ENCODE data around the gene EVL. TPM values are rescaled to one million over a fixed set of nuclear protein-coding genes. Genes with fewer than 3 reads are reported as not detected.

The EVL gene
- total RNA-seq, 2 experiments from 2014 or later, result 660 to 678 TPM

DNA sequence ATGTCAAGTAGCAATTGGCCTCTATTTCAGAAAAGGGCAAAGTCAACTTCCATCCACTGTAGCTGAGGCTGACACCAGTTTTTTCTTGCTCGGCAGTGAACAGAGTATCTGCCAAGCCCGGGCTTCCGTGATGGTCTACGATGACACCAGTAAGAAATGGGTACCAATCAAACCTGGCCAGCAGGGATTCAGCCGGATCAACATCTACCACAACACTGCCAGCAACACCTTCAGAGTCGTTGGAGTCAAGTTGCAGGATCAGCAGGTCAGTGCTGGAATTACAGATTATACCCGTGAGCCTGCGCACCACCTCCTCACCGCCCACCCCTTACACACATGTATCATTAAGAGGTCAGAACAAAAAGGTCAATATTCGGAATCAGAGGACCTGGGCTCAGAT is 19.4 kb downstream of the EVL start:
- Histone ChIP-seq H3K27me3 (ENCODE audit: control insufficient read depth in 1 of 2, insufficient read depth in 2 of 2, low read length in 2 of 2) (no peaks in the 10 kb centered on the region), H3K27ac (ENCODE audit: low read depth in 1 of 2, low read length in 2 of 2) (peak overlapping the region; percentile 55 to 96), H3K4me1 (ENCODE audit: insufficient read depth, low read length) (peaks cover 83% of the 10 kb centered on the region), H3K9me3 (ENCODE audit: control insufficient read depth in 1 of 2, insufficient read depth in 1 of 2, low read length in 2 of 2) (no peaks in the 10 kb centered on the region), H3K36me3 (ENCODE audit: insufficient read depth, low read length) (peaks cover 80% of the 10 kb centered on the region), H3K4me3 (ENCODE audit: low read length) (no peak overlapping the region)
- ChIA-PET POLR2A (interaction anchor here (0.9 to 49.3 kb wide), 4 partner anchors 8 to 23 kb away, joined by 4 to 1638 read pairs (median 102); partner anchors contain the start of gene EVL), CTCF (interaction anchor here (31.7 to 34.3 kb wide), 2 partner anchors 8 to 10 kb away, joined by 1090 read pairs; partner anchors contain the start of gene EVL)
- Mint-ChIP-seq H3K9me3 (no peaks in the 10 kb centered on the region), H3K36me3 (ENCODE audit: low read depth) (peaks cover 96% of the 10 kb centered on the region), H3K27me3 (no peaks in the 10 kb centered on the region), H3K4me1 (ENCODE audit: low read depth) (peaks cover 99% of the 10 kb centered on the region), H3K4me3 (peak overlapping the region; percentile 84), H3K27ac (peak overlapping the region; percentile 98)
- intact Hi-C loops (cut with DNase I, micrococcal nuclease), result no loop called here
- no peak for ATAC-seq (ENCODE audit: poor library complexity)
- TF ChIP-seq, protein P1, sequence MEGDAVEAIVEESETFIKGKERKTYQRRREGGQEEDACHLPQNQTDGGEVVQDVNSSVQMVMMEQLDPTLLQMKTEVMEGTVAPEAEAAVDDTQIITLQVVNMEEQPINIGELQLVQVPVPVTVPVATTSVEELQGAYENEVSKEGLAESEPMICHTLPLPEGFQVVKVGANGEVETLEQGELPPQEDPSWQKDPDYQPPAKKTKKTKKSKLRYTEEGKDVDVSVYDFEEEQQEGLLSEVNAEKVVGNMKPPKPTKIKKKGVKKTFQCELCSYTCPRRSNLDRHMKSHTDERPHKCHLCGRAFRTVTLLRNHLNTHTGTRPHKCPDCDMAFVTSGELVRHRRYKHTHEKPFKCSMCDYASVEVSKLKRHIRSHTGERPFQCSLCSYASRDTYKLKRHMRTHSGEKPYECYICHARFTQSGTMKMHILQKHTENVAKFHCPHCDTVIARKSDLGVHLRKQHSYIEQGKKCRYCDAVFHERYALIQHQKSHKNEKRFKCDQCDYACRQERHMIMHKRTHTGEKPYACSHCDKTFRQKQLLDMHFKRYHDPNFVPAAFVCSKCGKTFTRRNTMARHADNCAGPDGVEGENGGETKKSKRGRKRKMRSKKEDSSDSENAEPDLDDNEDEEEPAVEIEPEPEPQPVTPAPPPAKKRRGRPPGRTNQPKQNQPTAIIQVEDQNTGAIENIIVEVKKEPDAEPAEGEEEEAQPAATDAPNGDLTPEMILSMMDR (IDR thresholded peaks at IDR 0.05), result no peak
- DNase-seq, result no peak

DNA sequence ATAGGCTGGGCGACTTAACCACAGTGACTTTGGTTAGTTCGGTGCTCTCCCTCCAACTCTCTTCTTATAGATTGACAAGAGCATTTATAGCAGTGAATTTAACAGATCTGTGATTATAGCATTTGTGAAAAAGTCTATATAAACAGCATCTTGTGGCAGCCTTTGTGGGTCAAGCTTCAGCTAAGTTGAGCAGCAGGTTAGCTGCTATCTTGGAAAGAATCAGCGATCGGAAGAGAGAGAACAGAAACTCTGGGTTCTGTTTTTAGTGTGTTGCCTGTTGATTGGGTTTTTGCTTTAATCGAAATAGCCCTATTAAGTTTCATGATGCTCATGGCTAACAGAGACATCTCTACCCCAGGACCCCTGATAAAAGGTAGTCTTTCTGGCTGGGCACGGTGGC is 20.2 kb downstream of the EVL start:
- TF ChIP-seq, protein P1 (IDR thresholded peaks at IDR 0.05), result no peak
- peaks cover 96% of the 10 kb centered on the region for H3K36me3 Mint-ChIP-seq (ENCODE audit: low read depth)
- ChIA-PET CTCF (interaction anchor here (31.7 to 34.3 kb wide), 2 partner anchors 9 to 10 kb away, joined by 1090 read pairs; partner anchors contain the start of gene EVL), POLR2A (interaction anchor here (8.5 to 49.3 kb wide), 2 partner anchors 22 to 23 kb away, joined by 200 to 1638 read pairs; partner anchors contain the start of gene EVL)
- no peak for DNase-seq
- no peaks in the 10 kb centered on the region for H3K9me3 ChIP-seq (ENCODE audit: control insufficient read depth in 1 of 2, insufficient read depth in 1 of 2, low read length in 2 of 2)
- intact Hi-C loops (cut with DNase I, micrococcal nuclease), result no loop called here
- H3K36me3 ChIP-seq (ENCODE audit: insufficient read depth, low read length), result peaks cover 79% of the 10 kb centered on the region
- H3K27me3 Mint-ChIP-seq, result no peaks in the 10 kb centered on the region
- peak overlapping the region; percentile 98 for H3K27ac Mint-ChIP-seq
- no peaks in the 10 kb centered on the region for H3K27me3 ChIP-seq (ENCODE audit: control insufficient read depth in 1 of 2, insufficient read depth in 2 of 2, low read length in 2 of 2)
- no peaks in the 10 kb centered on the region for H3K9me3 Mint-ChIP-seq
- peak overlapping the region; percentile 84 for H3K4me3 Mint-ChIP-seq
- peaks cover 99% of the 10 kb centered on the region for H3K4me1 Mint-ChIP-seq (ENCODE audit: low read depth)
- peaks cover 77% of the 10 kb centered on the region for H3K4me1 ChIP-seq (ENCODE audit: insufficient read depth, low read length)
- no peak for ATAC-seq (ENCODE audit: poor library complexity)
- no peak overlapping the region for H3K4me3 ChIP-seq (ENCODE audit: low read length)
- peak overlapping the region; percentile 26 to 96 for H3K27ac ChIP-seq (ENCODE audit: low read depth in 1 of 2, low read length in 2 of 2)

DNA sequence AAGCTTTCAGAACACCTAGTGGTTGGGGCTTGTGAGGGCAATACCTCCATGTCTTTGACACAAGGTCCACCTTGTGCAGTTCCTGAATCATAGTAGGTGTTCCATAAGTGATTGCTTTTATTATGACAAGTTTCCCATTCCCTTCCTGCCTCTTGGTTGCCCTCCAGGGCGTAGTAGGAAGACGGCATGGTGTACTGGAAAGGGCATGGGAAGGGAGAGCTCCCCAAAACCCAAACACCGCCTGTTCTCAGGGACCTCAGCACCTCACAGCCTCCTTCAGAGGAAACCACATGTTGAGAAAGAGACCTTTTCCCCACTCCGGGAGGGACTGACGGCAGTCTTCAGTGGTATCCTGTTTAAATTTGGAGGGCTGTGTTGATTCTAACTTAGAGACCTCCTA is 21.1 kb downstream of the EVL start:
- intact Hi-C loops (cut with DNase I, micrococcal nuclease), result no loop called here
- Histone ChIP-seq H3K36me3 (ENCODE audit: insufficient read depth, low read length) (peaks cover 86% of the 10 kb centered on the region), H3K27ac (ENCODE audit: low read depth in 1 of 2, low read length in 2 of 2) (peak overlapping the region; percentile 15 to 96), H3K9me3 (ENCODE audit: control insufficient read depth in 1 of 2, insufficient read depth in 1 of 2, low read length in 2 of 2) (no peaks in the 10 kb centered on the region), H3K4me3 (ENCODE audit: low read length) (no peak overlapping the region), H3K4me1 (ENCODE audit: insufficient read depth, low read length) (peaks cover 79% of the 10 kb centered on the region), H3K27me3 (ENCODE audit: control insufficient read depth in 1 of 2, insufficient read depth in 2 of 2, low read length in 2 of 2) (no peaks in the 10 kb centered on the region)
- peaks cover 99% of the 10 kb centered on the region for H3K36me3 Mint-ChIP-seq (ENCODE audit: low read depth)
- no peaks in the 10 kb centered on the region for H3K27me3 Mint-ChIP-seq
- ChIA-PET CTCF (interaction anchor here (31.7 to 34.3 kb wide), 2 partner anchors 9 to 10 kb away, joined by 1090 read pairs; partner anchors contain the start of gene EVL), POLR2A (interaction anchor here (49.3 kb wide), 1 partner anchor 24 kb away, joined by 1638 read pairs; the partner anchor contains the start of gene EVL)
- no peaks in the 10 kb centered on the region for H3K9me3 Mint-ChIP-seq
- H3K4me1 Mint-ChIP-seq (ENCODE audit: low read depth), result peaks cover 99% of the 10 kb centered on the region
- peak overlapping the region; percentile 98 for H3K27ac Mint-ChIP-seq
- peak overlapping the region; percentile 78 for H3K4me3 Mint-ChIP-seq
- ATAC-seq (ENCODE audit: poor library complexity) (no peak), DNase-seq (peak in 1 of 14 experiments; percentile 41)
- TF ChIP-seq, protein P1 (IDR thresholded peaks at IDR 0.05), result no peak
